Testis (tissue), 2 donors: ENCODE measurements around the gene SEZ6L.

Source experiments
- POLR2A ChIP-seq: fragments of 450-650 bp; IDR thresholded peaks from one replicate; pipeline ENCODE4 v1.6.1; 2017; ENCODE audit warnings: antibody characterized with exemption, mild to moderate bottlenecking, moderate library complexity
- TF ChIP-seq, protein P1 (sequence below), 3 experiments: fragments of 450-650 bp in 2 of 3; fragments of 200-600 bp in 1 of 3; sonication (generic) in 1 of 3; IDR thresholded peaks; one replicate each; pipeline ENCODE4 v1.5.1; 2016 to 2019; ENCODE audit warnings: antibody characterized with exemption in 3 of 3, mild to moderate bottlenecking in 2 of 3, moderate library complexity in 1 of 3

DNA sequence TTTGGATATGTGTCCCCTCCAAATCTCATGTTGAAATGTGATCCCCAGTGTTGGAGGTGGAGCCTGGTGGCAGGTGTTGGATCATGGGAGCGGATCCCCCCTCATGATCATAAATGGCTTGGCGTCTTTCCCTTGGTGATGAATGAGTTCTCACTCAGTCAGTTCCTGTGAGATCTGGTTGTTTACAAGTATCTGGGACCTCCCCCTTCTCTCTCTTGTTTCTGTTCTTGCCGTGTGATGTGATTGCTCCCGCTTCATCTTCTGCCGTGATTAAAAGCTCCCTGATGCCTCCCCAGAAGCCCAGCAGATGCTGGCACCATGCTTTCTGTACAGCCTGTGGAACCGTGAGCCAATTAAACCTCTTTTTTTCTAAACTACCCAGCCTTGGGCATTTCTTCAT is 102.2 kb downstream of the SEZ6L start:
- TF ChIP-seq, protein P1, sequence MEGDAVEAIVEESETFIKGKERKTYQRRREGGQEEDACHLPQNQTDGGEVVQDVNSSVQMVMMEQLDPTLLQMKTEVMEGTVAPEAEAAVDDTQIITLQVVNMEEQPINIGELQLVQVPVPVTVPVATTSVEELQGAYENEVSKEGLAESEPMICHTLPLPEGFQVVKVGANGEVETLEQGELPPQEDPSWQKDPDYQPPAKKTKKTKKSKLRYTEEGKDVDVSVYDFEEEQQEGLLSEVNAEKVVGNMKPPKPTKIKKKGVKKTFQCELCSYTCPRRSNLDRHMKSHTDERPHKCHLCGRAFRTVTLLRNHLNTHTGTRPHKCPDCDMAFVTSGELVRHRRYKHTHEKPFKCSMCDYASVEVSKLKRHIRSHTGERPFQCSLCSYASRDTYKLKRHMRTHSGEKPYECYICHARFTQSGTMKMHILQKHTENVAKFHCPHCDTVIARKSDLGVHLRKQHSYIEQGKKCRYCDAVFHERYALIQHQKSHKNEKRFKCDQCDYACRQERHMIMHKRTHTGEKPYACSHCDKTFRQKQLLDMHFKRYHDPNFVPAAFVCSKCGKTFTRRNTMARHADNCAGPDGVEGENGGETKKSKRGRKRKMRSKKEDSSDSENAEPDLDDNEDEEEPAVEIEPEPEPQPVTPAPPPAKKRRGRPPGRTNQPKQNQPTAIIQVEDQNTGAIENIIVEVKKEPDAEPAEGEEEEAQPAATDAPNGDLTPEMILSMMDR (IDR thresholded peaks at IDR 0.05): no peak
- no peak for TF ChIP-seq POLR2A
